WERI-Rb-1 (cell line): ENCODE measurements around the gene DNM1.

Experiments used
- DNase-seq: peaks from one replicate; pipeline ENCODE4 v3.0.0-alpha.2; 2020
- H3K27ac ChIP-seq: fragments of 250-450 bp; sonication (Bioruptor Pico); 2 replicates; pipeline ENCODE4 v1.5.1; 2020; ENCODE audit warnings: mild to moderate bottlenecking, moderate library complexity
- H3K27me3 ChIP-seq: fragments of 250-450 bp; sonication (Bioruptor Pico); 2 replicates; pipeline ENCODE4 v1.5.1; 2021; ENCODE audit warnings: mild to moderate bottlenecking, low read depth, moderate library complexity; ENCODE audit not compliant: insufficient read depth, severe bottlenecking
- H3K36me3 ChIP-seq: fragments of 250-450 bp; sonication (Bioruptor Pico); 2 replicates; pipeline ENCODE4 v1.5.1; 2020; ENCODE audit warnings: mild to moderate bottlenecking, moderate library complexity
- H3K4me3 ChIP-seq: 2 replicates; pipeline ENCODE4 v1.5.1; 2011; ENCODE audit warnings: low read depth, mild to moderate bottlenecking, control low read depth, low read length
- H3K9me3 ChIP-seq: fragments of 250-450 bp; sonication (Bioruptor Pico); 2 replicates; pipeline ENCODE4 v1.5.1; 2021; ENCODE audit warnings: mild to moderate bottlenecking, moderate library complexity; ENCODE audit not compliant: severe bottlenecking
- CTCF ChIP-seq: IDR thresholded peaks from 2 replicates; pipeline ENCODE4 v1.5.1; 2011; ENCODE audit warnings: low read depth, mild to moderate bottlenecking, control low read depth, inconsistent platforms, low read length

DNM1 gene

GRCh38 chr9:128244091-128244836, 41.1 kb downstream of the DNM1 start:
- no peak for TF ChIP-seq CTCF
- DNase-seq: no peak

GRCh38 chr9:128244837-128245231, 41.7 kb downstream of the DNM1 start:
- Histone ChIP-seq H3K4me3 (no peak overlapping the region), H3K9me3 (no peaks in the 10 kb centered on the region), H3K36me3 (peaks cover 81% of the 10 kb centered on the region), H3K27me3 (no peaks in the 10 kb centered on the region), H3K27ac (no peak overlapping the region)
- TF ChIP-seq CTCF: no peak
- DNase-seq: no peak

More at GRCh38 chr9:128244091-128244836, 41.1 kb downstream of the DNM1 start:
- Histone ChIP-seq H3K9me3 (no peaks in the 10 kb centered on the region), H3K4me3 (no peak overlapping the region), H3K27me3 (no peaks in the 10 kb centered on the region), H3K27ac (no peak overlapping the region), H3K36me3 (peaks cover 81% of the 10 kb centered on the region)

- Histone ChIP-seq H3K27ac (no peak overlapping the region), H3K36me3 (peaks cover 80% of the 10 kb centered on the region), H3K4me3 (no peak overlapping the region), H3K27me3 (no peaks in the 10 kb centered on the region), H3K9me3 (peaks cover 2% of the 10 kb centered on the region)
- no peak for DNase-seq
- TF ChIP-seq CTCF: no peak
Observed at GRCh38 chr9:128245421-128246151, 42.4 kb downstream of the DNM1 start.

- DNase-seq: no peak
- H3K36me3 ChIP-seq: peaks cover 79% of the 10 kb centered on the region
- H3K27me3 ChIP-seq: no peaks in the 10 kb centered on the region
- H3K4me3 ChIP-seq: no peak overlapping the region
- peaks cover 2% of the 10 kb centered on the region for H3K9me3 ChIP-seq
- no peak for TF ChIP-seq CTCF
- no peak overlapping the region for H3K27ac ChIP-seq
Observed at GRCh38 chr9:128246471-128246870, 43.3 kb downstream of the DNM1 start.

- H3K27ac ChIP-seq: no peak overlapping the region
- no peak for DNase-seq
Observed at GRCh38 chr9:128247226-128247803, 44.1 kb downstream of the DNM1 start.

More at GRCh38 chr9:128247226-128247803, 44.1 kb downstream of the DNM1 start:
- TF ChIP-seq CTCF: no peak
- peaks cover 79% of the 10 kb centered on the region for H3K36me3 ChIP-seq
- peaks cover 2% of the 10 kb centered on the region for H3K9me3 ChIP-seq
- H3K4me3 ChIP-seq: no peak overlapping the region
- H3K27me3 ChIP-seq: no peaks in the 10 kb centered on the region
